Measurements from ENCODE around the gene PRRX1.
A peak's percentile ranks its signal among the peaks of the same experiment; 100 is the strongest.

PRRX1 gene

GRCh38 chr1:170714938-170715337 is 51.0 kb downstream of the PRRX1 start:
- no peak for TF ChIP-seq RARB (CRISPR knock-in tag; IDR thresholded peaks at IDR 0.05)
- no peak for TF ChIP-seq ZNF565 (CRISPR knock-in tag; conservative IDR thresholded peaks at IDR 0.05; ENCODE audit: low read depth)
- TF ChIP-seq ZNF8 (CRISPR knock-in tag; IDR thresholded peaks at IDR 0.05), result no peak
- TF ChIP-seq SNAI2 (CRISPR knock-in tag; IDR thresholded peaks at IDR 0.05), result no peak
- TF ChIP-seq, protein P1, sequence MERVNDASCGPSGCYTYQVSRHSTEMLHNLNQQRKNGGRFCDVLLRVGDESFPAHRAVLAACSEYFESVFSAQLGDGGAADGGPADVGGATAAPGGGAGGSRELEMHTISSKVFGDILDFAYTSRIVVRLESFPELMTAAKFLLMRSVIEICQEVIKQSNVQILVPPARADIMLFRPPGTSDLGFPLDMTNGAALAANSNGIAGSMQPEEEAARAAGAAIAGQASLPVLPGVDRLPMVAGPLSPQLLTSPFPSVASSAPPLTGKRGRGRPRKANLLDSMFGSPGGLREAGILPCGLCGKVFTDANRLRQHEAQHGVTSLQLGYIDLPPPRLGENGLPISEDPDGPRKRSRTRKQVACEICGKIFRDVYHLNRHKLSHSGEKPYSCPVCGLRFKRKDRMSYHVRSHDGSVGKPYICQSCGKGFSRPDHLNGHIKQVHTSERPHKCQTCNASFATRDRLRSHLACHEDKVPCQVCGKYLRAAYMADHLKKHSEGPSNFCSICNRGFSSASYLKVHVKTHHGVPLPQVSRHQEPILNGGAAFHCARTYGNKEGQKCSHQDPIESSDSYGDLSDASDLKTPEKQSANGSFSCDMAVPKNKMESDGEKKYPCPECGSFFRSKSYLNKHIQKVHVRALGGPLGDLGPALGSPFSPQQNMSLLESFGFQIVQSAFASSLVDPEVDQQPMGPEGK (CRISPR knock-in tag; IDR thresholded peaks at IDR 0.05; ENCODE audit: borderline replicate concordance), result no peak
- TF ChIP-seq, protein P2, sequence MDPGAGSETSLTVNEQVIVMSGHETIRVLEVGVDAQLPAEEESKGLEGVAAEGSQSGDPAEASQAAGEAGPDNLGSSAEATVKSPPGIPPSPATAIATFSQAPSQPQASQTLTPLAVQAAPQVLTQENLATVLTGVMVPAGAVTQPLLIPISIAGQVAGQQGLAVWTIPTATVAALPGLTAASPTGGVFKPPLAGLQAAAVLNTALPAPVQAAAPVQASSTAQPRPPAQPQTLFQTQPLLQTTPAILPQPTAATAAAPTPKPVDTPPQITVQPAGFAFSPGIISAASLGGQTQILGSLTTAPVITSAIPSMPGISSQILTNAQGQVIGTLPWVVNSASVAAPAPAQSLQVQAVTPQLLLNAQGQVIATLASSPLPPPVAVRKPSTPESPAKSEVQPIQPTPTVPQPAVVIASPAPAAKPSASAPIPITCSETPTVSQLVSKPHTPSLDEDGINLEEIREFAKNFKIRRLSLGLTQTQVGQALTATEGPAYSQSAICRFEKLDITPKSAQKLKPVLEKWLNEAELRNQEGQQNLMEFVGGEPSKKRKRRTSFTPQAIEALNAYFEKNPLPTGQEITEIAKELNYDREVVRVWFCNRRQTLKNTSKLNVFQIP (CRISPR knock-in tag; IDR thresholded peaks at IDR 0.05; ENCODE audit: borderline replicate concordance, low read depth), result no peak
- TF ChIP-seq PPARA (CRISPR knock-in tag; IDR thresholded peaks at IDR 0.05; ENCODE audit: borderline replicate concordance), result no peak
- no peak for ATAC-seq

GRCh38 chr1:170716835-170717429 is 53.0 kb downstream of the PRRX1 start:
- ATAC-seq, result peak; percentile 80
- TF ChIP-seq RARB (CRISPR knock-in tag; IDR thresholded peaks at IDR 0.05) (peak; percentile 68; the same call in 1 of the 2 replicates), TOX (CRISPR knock-in tag; IDR thresholded peaks at IDR 0.05; ENCODE audit: borderline replicate concordance) (peak; percentile 82), ZNF70 (CRISPR knock-in tag; IDR thresholded peaks at IDR 0.05) (no peak), ZC3H10 (CRISPR knock-in tag; IDR thresholded peaks at IDR 0.05) (peak; percentile 39; the same call in 1 of the 2 replicates), TCF4 (CRISPR knock-in tag; IDR thresholded peaks at IDR 0.05; ENCODE audit: borderline replicate concordance) (no peak)
- TF ChIP-seq, protein P2 (CRISPR knock-in tag; IDR thresholded peaks at IDR 0.05; ENCODE audit: borderline replicate concordance, low read depth), result no peak

DNA sequence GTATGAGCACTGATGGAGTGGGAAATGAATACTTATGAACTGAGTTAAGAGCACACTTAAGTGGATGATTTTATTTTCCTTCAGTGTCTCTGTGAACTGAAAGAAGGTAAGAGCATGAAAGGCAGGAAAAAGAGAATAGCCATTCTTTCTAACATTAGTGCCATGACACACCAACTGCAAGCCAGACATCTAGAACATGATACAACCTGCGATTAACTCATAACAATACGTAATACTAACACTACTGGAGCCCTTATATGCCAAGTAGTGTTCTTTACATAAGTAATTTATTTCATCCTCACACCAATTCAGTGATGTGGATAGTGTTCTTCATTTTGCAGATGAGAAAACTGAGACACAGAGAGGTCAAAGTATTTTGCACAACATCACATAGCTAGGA is 56.7 kb downstream of the PRRX1 start:
- TF ChIP-seq BACH2 (CRISPR knock-in tag; IDR thresholded peaks at IDR 0.05; ENCODE audit: borderline replicate concordance) (no peak), ESRRG (CRISPR knock-in tag; IDR thresholded peaks at IDR 0.05) (no peak), OSR1 (CRISPR knock-in tag; IDR thresholded peaks at IDR 0.05) (no peak), ZNF565 (CRISPR knock-in tag; conservative IDR thresholded peaks at IDR 0.05; ENCODE audit: low read depth) (no peak), TOX (CRISPR knock-in tag; IDR thresholded peaks at IDR 0.05; ENCODE audit: borderline replicate concordance) (no peak), ZFP3 (CRISPR knock-in tag; IDR thresholded peaks at IDR 0.05) (no peak), RARB (CRISPR knock-in tag; IDR thresholded peaks at IDR 0.05) (no peak), ARNTL (CRISPR knock-in tag; IDR thresholded peaks at IDR 0.05; ENCODE audit: borderline replicate concordance, low read depth) (no peak), TCF4 (CRISPR knock-in tag; IDR thresholded peaks at IDR 0.05; ENCODE audit: borderline replicate concordance) (no peak), CREB5 (CRISPR knock-in tag; IDR thresholded peaks at IDR 0.05; ENCODE audit: low read depth) (no peak)
- TF ChIP-seq, protein P2 (CRISPR knock-in tag; IDR thresholded peaks at IDR 0.05; ENCODE audit: borderline replicate concordance, low read depth), result no peak
- TF ChIP-seq, protein P3, sequence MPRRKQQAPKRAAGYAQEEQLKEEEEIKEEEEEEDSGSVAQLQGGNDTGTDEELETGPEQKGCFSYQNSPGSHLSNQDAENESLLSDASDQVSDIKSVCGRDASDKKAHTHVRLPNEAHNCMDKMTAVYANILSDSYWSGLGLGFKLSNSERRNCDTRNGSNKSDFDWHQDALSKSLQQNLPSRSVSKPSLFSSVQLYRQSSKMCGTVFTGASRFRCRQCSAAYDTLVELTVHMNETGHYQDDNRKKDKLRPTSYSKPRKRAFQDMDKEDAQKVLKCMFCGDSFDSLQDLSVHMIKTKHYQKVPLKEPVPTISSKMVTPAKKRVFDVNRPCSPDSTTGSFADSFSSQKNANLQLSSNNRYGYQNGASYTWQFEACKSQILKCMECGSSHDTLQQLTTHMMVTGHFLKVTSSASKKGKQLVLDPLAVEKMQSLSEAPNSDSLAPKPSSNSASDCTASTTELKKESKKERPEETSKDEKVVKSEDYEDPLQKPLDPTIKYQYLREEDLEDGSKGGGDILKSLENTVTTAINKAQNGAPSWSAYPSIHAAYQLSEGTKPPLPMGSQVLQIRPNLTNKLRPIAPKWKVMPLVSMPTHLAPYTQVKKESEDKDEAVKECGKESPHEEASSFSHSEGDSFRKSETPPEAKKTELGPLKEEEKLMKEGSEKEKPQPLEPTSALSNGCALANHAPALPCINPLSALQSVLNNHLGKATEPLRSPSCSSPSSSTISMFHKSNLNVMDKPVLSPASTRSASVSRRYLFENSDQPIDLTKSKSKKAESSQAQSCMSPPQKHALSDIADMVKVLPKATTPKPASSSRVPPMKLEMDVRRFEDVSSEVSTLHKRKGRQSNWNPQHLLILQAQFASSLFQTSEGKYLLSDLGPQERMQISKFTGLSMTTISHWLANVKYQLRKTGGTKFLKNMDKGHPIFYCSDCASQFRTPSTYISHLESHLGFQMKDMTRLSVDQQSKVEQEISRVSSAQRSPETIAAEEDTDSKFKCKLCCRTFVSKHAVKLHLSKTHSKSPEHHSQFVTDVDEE (CRISPR knock-in tag; IDR thresholded peaks at IDR 0.05), result no peak
- no peak for ATAC-seq
